ENCODE results near the gene NEMP2.
A peak's percentile ranks its signal among the peaks of the same experiment; 100 is the strongest.
"Not testable (repeated sequence)": the region's sequence is repeated elsewhere in the genome, so short reads cannot be mapped to it uniquely, and the experiment has no call there.

The NEMP2 gene

DNA sequence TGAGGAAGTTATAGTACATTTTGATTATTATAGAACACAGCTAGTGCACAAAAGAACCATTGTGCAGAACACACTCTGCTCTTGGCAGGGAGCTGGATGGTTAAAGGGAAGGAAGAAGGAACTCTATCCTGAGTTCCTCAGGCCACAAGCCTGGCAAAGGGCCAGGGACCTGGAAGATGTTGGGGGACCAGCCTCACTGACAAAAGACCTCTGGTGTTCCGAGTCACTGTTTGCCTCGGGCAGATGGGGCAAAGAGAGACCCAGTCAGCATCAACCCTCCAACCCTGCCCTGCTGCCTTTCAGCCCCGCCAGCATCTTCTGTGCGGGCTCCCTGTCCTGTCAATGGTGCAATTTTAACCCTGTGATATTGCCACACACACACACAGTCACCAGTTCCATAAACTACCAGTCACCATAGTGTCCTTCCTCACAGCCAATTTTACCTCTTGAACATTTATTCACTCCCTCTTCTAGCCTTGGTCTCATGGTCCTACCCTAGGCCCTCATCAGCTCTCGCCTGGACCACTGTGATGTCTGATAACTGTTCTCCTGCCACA is 21.9 kb downstream of the NEMP2 start:
- Histone ChIP-seq H3K4me2 (ENCODE audit: low read length) (no peak overlapping the region), H3K9me2 (replicated peaks; ENCODE audit: control insufficient read depth, low read length) (no peaks in the 10 kb centered on the region), H3K79me2 (ENCODE audit: control insufficient read depth, low read length) (no peaks in the 10 kb centered on the region), H4K20me1 (ENCODE audit: control insufficient read depth, insufficient read depth, low read depth, low read length) (no peaks in the 10 kb centered on the region), H3K36me3 (ENCODE audit: control insufficient read depth, low read length) (peaks cover 47% of the 10 kb centered on the region), H3K4me1 (ENCODE audit: control insufficient read depth, low read length) (peaks cover 11% of the 10 kb centered on the region), H3F3A (ENCODE audit: control insufficient read depth, insufficient read depth) (no peaks in the 10 kb centered on the region), H3K27ac (ENCODE audit: low read depth, low read length) (no peak overlapping the region), H3K27me3 (ENCODE audit: control insufficient read depth, low read length) (no peaks in the 10 kb centered on the region), H3K9me3 (ENCODE audit: control insufficient read depth, insufficient read depth, low read length) (no peaks in the 10 kb centered on the region), H3K4me3 (ENCODE audit: low read length) (no peak overlapping the region)
- TF ChIP-seq EZH2phosphoT487 (IDR thresholded peaks at IDR 0.05; ENCODE audit: borderline replicate concordance, low read length), result no peak
- TF ChIP-seq, protein P1, sequence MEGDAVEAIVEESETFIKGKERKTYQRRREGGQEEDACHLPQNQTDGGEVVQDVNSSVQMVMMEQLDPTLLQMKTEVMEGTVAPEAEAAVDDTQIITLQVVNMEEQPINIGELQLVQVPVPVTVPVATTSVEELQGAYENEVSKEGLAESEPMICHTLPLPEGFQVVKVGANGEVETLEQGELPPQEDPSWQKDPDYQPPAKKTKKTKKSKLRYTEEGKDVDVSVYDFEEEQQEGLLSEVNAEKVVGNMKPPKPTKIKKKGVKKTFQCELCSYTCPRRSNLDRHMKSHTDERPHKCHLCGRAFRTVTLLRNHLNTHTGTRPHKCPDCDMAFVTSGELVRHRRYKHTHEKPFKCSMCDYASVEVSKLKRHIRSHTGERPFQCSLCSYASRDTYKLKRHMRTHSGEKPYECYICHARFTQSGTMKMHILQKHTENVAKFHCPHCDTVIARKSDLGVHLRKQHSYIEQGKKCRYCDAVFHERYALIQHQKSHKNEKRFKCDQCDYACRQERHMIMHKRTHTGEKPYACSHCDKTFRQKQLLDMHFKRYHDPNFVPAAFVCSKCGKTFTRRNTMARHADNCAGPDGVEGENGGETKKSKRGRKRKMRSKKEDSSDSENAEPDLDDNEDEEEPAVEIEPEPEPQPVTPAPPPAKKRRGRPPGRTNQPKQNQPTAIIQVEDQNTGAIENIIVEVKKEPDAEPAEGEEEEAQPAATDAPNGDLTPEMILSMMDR (IDR thresholded peaks at IDR 0.05; ENCODE audit: low read depth, low read length, poor library complexity, severe bottlenecking), result no peak

GRCh38 chr2:190511104-190511503 is 23.4 kb downstream of the NEMP2 start:
- Histone ChIP-seq H3K9me2 (replicated peaks; ENCODE audit: control insufficient read depth, low read length) (no peaks in the 10 kb centered on the region), H3K79me2 (ENCODE audit: control insufficient read depth, low read length) (no peaks in the 10 kb centered on the region), H3K4me1 (ENCODE audit: control insufficient read depth, low read length) (peaks cover 25% of the 10 kb centered on the region), H3K36me3 (ENCODE audit: control insufficient read depth, low read length) (peaks cover 51% of the 10 kb centered on the region), H3F3A (ENCODE audit: control insufficient read depth, insufficient read depth) (no peaks in the 10 kb centered on the region), H3K27me3 (ENCODE audit: control insufficient read depth, low read length) (no peaks in the 10 kb centered on the region), H4K20me1 (ENCODE audit: control insufficient read depth, insufficient read depth, low read depth, low read length) (no peaks in the 10 kb centered on the region), H3K4me3 (ENCODE audit: low read length) (no peak overlapping the region), H3K4me2 (ENCODE audit: low read length) (no peak overlapping the region), H3K9me3 (ENCODE audit: control insufficient read depth, insufficient read depth, low read length) (no peaks in the 10 kb centered on the region), H3K27ac (ENCODE audit: low read depth, low read length) (no peak overlapping the region)
- TF ChIP-seq, protein P1 (IDR thresholded peaks at IDR 0.05; ENCODE audit: low read depth, low read length, poor library complexity, severe bottlenecking), result peak; percentile 33
- TF ChIP-seq EZH2phosphoT487 (IDR thresholded peaks at IDR 0.05; ENCODE audit: borderline replicate concordance, low read length), result no peak

GRCh38 chr2:190509895-190510294 is 24.6 kb downstream of the NEMP2 start:
- H3K36me3 ChIP-seq (ENCODE audit: control insufficient read depth, low read length), result peaks cover 60% of the 10 kb centered on the region
- not testable (repeated sequence) for H3K9me3 ChIP-seq (ENCODE audit: control insufficient read depth, insufficient read depth, low read length); H3F3A ChIP-seq (ENCODE audit: control insufficient read depth, insufficient read depth); H3K4me3 ChIP-seq (ENCODE audit: low read length); H3K27ac ChIP-seq (ENCODE audit: low read depth, low read length); H4K20me1 ChIP-seq (ENCODE audit: control insufficient read depth, insufficient read depth, low read depth, low read length); H3K9me2 ChIP-seq (replicated peaks; ENCODE audit: control insufficient read depth, low read length); H3K79me2 ChIP-seq (ENCODE audit: control insufficient read depth, low read length); H3K27me3 ChIP-seq (ENCODE audit: control insufficient read depth, low read length); H3K4me2 ChIP-seq (ENCODE audit: low read length)
- H3K4me1 ChIP-seq (ENCODE audit: control insufficient read depth, low read length), result peaks cover 20% of the 10 kb centered on the region

GRCh38 chr2:190507135-190507534 is 27.4 kb downstream of the NEMP2 start:
- Histone ChIP-seq H3K36me3 (ENCODE audit: control insufficient read depth, low read length) (peaks cover 62% of the 10 kb centered on the region), H3K79me2 (ENCODE audit: control insufficient read depth, low read length) (no peaks in the 10 kb centered on the region), H3K9me3 (ENCODE audit: control insufficient read depth, insufficient read depth, low read length) (no peaks in the 10 kb centered on the region), H3K27ac (ENCODE audit: low read depth, low read length) (no peak overlapping the region), H3F3A (ENCODE audit: control insufficient read depth, insufficient read depth) (no peaks in the 10 kb centered on the region), H4K20me1 (ENCODE audit: control insufficient read depth, insufficient read depth, low read depth, low read length) (no peaks in the 10 kb centered on the region), H3K9me2 (replicated peaks; ENCODE audit: control insufficient read depth, low read length) (no peaks in the 10 kb centered on the region), H3K4me3 (ENCODE audit: low read length) (no peak overlapping the region), H3K27me3 (ENCODE audit: control insufficient read depth, low read length) (no peaks in the 10 kb centered on the region), H3K4me1 (ENCODE audit: control insufficient read depth, low read length) (peaks cover 20% of the 10 kb centered on the region), H3K4me2 (ENCODE audit: low read length) (peak overlapping the region; percentile 1)
- no peak for TF ChIP-seq EZH2phosphoT487 (IDR thresholded peaks at IDR 0.05; ENCODE audit: borderline replicate concordance, low read length)
- TF ChIP-seq, protein P1 (IDR thresholded peaks at IDR 0.05; ENCODE audit: low read depth, low read length, poor library complexity, severe bottlenecking), result no peak

All from DOHH2 (cell line).